Ovary (tissue), 9 donors: ENCODE data around the gene ADAM33. TPM values are rescaled to one million over a fixed set of nuclear protein-coding genes. Genes with fewer than 3 reads are reported as not detected.

Source experiments
- DNase-seq, 5 donors: peaks; one replicate each; pipeline ENCODE4 v3.0.0-alpha.2; 2019 to 2020
- H3K27ac ChIP-seq, 2 donors: fragments of 200-600 bp; one replicate each; pipeline versions ENCODE4 v1.5.1 to v1.8.0; 2019 to 2022
- H3K27me3 ChIP-seq: fragments of 200-600 bp; one replicate; pipeline ENCODE4 v1.8.0; 2022
- H3K36me3 ChIP-seq: fragments of 200-600 bp; sonication (generic); one replicate; pipeline ENCODE4 v1.5.1; 2019
- H3K4me1 ChIP-seq: one replicate; pipeline ENCODE4 v1.8.1; 2013; ENCODE audit warnings: mild to moderate bottlenecking, moderate library complexity; ENCODE audit not compliant: insufficient read depth
- H3K4me3 ChIP-seq: fragments of 200-600 bp; sonication (generic); one replicate; pipeline ENCODE4 v1.5.1; 2017
- H3K9me3 ChIP-seq, 2 donors: fragments of 200-600 bp in 1 of 2; sonication (generic) in 1 of 2; one replicate each; pipeline versions ENCODE4 v1.5.1 to v1.8.1; 2013 to 2019; ENCODE audit warnings: mild to moderate bottlenecking in 1 of 2, moderate library complexity in 1 of 2
- EP300 ChIP-seq: sonication (generic); formaldehyde crosslinking; IDR thresholded peaks from one replicate; pipeline ENCODE4 v1.6.1; 2017; ENCODE audit warnings: antibody characterized with exemption
- POLR2A ChIP-seq: fragments of 450-650 bp; IDR thresholded peaks from one replicate; pipeline ENCODE4 v1.6.1; 2017; ENCODE audit warnings: antibody characterized with exemption, mild to moderate bottlenecking, moderate library complexity
- WGBS, 3 donors: extraction: QIAGEN DNeasy Blood & Tissue Kit in 1 of 3; methylation state at CpG; one replicate each; pipeline versions ENCODE4 v1.1.5 to v1.1.7; 2013 to 2017; 5-methylcytosine and 5-hydroxymethylcytosine counted together
- intact Hi-C, 4 donors: fragments of 100-400 bp; cut with DNase I; formaldehyde crosslinking; loops; one replicate each; pipeline versions ENCODE4 v1.11.0 to v1.15.1; 2022 to 2023
- polyA plus RNA-seq, 2 donors: library from polyadenylated mRNA; stranded (reverse); fragments of 200-250 nt in 1 of 2; fragments of 350-450 nt in 1 of 2; fragmentation: Illumina TruSeq in 1 of 2; extraction: RNeasy Lipid Tissue Mini Kit (QIAGEN cat#74804) in 1 of 2; gene quantifications; one replicate each; pipeline ENCODE4 v1.2.3, GENCODE V29; 2013 to 2014
- total RNA-seq, 7 donors: library from RNA; depleted of rRNA in 2 of 7; stranded (reverse); fragments of >200 nt in 2 of 7; fragmentation: NEBNext Ultra II Directional in 3 of 7; extraction: Animal tissue kit (Norgen Biotek cat#: 25700) in 3 of 7; gene quantifications; one replicate each; pipeline versions ENCODE4 v1.1.0 to v1.2.4, GENCODE V29; 2016 to 2023
- TF ChIP-seq, protein P1 (sequence below), 3 donors: fragments of 450-650 bp in 2 of 3; fragments of 200-600 bp in 1 of 3; IDR thresholded peaks; one replicate each; pipeline versions ENCODE4 v1.5.1 to v1.8.0; 2016 to 2022; ENCODE audit warnings: antibody characterized with exemption in 3 of 3, mild to moderate bottlenecking in 1 of 3
- donor health status: DM: no; HTN: no; CAD: no; lungs with moderate emphysema.
- donor health status: DM: no; HTN: no; CAD: no.
- donor health status: Bipolar disorder and iron deficiency.
- donor health status: DM: yes; HTN: yes; CAD: no.
- donor health status: DM: no; HTN: no; CAD: no.
- donor health status: DM: yes; HTN: yes; CAD: no.

ADAM33 gene
- total and polyA plus RNA-seq, 9 donors: 12.4 to 68.1 (median 26.1) TPM

DNA sequence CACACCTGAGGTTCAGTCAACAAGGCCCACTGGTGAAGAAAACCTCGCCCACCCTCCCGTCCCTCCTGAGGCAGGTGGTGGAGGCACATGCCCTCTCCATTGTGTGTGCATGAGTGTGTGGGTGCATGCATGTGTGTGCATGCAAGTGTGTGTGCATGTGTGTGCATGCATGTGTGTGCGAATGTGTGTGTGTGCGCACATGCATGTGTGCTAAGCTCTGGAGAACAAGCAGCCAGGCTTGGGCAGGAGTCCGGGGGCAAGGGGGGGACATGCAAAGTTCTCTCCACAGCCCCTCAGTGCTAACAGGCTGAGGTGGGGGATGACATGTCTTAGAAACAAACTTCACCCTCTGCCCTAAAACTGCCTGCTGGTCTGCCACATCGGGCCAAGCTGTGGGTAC, 47.6 kb upstream of the ADAM33 start:
- Histone ChIP-seq H3K4me1 (peaks cover 5% of the 10 kb centered on the region), H3K27me3 (no peaks in the 10 kb centered on the region), H3K9me3 (no peaks in the 10 kb centered on the region), H3K36me3 (no peaks in the 10 kb centered on the region), H3K27ac (no peak overlapping the region), H3K4me3 (no peak overlapping the region)
- WGBS, 3 donors: 90 to 94% (median 91%) methylated on average over 6 of the region's 6 CpGs
- no peak for TF ChIP-seq POLR2A
- TF ChIP-seq, protein P1, sequence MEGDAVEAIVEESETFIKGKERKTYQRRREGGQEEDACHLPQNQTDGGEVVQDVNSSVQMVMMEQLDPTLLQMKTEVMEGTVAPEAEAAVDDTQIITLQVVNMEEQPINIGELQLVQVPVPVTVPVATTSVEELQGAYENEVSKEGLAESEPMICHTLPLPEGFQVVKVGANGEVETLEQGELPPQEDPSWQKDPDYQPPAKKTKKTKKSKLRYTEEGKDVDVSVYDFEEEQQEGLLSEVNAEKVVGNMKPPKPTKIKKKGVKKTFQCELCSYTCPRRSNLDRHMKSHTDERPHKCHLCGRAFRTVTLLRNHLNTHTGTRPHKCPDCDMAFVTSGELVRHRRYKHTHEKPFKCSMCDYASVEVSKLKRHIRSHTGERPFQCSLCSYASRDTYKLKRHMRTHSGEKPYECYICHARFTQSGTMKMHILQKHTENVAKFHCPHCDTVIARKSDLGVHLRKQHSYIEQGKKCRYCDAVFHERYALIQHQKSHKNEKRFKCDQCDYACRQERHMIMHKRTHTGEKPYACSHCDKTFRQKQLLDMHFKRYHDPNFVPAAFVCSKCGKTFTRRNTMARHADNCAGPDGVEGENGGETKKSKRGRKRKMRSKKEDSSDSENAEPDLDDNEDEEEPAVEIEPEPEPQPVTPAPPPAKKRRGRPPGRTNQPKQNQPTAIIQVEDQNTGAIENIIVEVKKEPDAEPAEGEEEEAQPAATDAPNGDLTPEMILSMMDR (IDR thresholded peaks at IDR 0.05): no peak
- no peak for TF ChIP-seq EP300
- no peak for DNase-seq
- intact Hi-C loops: no loop called here

DNA sequence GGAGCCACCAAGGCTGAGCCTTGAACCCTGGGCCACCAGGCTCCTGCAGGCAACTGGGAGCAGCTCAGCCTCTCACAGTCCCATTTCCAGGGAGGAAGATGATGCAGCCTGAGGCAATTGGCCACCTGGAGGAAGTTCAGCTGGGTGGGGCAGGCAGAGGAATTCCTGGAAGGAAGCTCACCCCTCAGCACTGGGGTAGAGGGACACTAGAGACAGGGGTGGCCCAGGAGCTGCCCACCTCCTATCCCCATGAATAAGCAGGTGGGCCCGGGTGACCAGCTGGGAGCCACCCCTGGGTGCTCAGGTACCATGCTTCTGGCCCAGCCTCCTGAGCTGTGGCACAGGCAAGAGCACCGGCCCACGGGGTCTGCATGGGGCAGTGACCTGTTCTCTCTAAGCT, 47.1 kb upstream of the ADAM33 start:
- Histone ChIP-seq H3K4me3 (no peak overlapping the region), H3K27ac (no peak overlapping the region), H3K36me3 (no peaks in the 10 kb centered on the region), H3K27me3 (no peaks in the 10 kb centered on the region), H3K4me1 (peaks cover 5% of the 10 kb centered on the region), H3K9me3 (no peaks in the 10 kb centered on the region)
- TF ChIP-seq EP300 (no peak), POLR2A (no peak)
- TF ChIP-seq, protein P1 (IDR thresholded peaks at IDR 0.05): no peak
- WGBS, 3 donors: 86 to 92% (median 87%) methylated on average over 3 of the region's 3 CpGs
- no peak for DNase-seq
- intact Hi-C loops: no loop called here

DNA sequence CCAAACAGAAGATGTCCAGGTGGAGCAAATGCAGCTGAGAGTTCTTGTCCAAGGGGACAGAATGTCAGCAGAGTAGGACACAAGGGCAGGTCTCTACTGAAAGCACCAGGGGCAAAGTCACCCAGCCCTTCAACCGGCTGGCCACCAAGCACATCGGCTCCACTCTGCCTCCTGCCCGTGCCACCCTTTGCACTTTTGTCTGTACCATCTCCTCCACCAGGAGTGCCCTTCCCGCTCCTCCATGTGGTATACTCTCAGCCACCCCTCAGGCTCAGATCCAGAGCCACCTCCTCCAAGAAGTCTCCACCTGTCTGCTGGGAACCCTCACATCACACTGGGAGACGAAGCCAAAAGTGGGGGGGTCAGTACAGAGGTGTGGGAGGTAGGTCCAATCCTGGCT, 46.5 kb upstream of the ADAM33 start:
- H3K27me3 ChIP-seq: no peaks in the 10 kb centered on the region
- intact Hi-C loops: no loop called here
- no peak for DNase-seq
- WGBS, 3 donors: 82 to 98% (median 90%) methylated on average over 5 of the region's 5 CpGs
- H3K36me3 ChIP-seq: no peaks in the 10 kb centered on the region
- no peaks in the 10 kb centered on the region for H3K9me3 ChIP-seq
- H3K4me3 ChIP-seq: no peak overlapping the region
- peak overlapping the region in 1 of 2 donors; percentile 69 for H3K27ac ChIP-seq
- no peak for TF ChIP-seq EP300
- TF ChIP-seq, protein P1 (IDR thresholded peaks at IDR 0.05): no peak
- no peak for TF ChIP-seq POLR2A
- H3K4me1 ChIP-seq: peaks cover 3% of the 10 kb centered on the region

DNA sequence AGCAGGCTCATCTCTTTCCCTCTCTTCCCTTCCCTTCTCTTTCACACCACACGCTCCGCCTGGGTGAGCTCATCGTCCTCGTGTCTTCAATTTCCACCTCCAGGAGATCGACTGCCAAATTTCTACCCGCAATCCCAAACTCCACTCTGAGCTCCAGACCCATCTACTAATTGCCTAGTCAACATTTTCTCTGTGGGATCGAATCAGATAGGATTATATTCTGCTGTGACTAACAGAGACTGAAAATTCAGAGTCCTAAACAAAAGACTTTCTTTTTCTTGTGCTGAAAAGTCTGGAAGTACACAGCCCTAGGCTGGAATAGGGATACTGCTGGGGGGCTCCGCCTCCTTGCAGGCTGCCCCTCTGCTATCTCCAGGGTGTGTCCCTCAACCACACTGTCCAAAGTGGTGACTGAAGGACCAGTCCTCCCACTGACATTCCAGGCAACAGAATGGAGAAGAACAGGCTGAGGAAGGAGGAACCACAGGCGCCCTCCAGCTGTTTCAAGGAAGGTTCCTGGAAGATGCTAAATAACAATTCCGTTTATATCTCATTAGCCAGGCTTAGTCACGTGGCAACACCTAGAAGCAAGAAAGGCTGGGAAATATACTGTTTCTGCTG, 45.7 kb upstream of the ADAM33 start:
- WGBS, 3 donors: 3 to 10% (median 6%) methylated on average over 11 of the region's 11 CpGs
- peak; percentile 6 for TF ChIP-seq POLR2A
- TF ChIP-seq EP300: no peak
- TF ChIP-seq, protein P1 (IDR thresholded peaks at IDR 0.05): no peak
- no peaks in the 10 kb centered on the region for H3K9me3 ChIP-seq
- H3K27me3 ChIP-seq: no peaks in the 10 kb centered on the region
- DNase-seq: peak in 3 of 5 donors; percentile 51 to 70 (median 57)
- H3K27ac ChIP-seq: peak overlapping the region; percentile 45 to 69
- H3K4me3 ChIP-seq: peak overlapping the region; percentile 12
- H3K36me3 ChIP-seq: no peaks in the 10 kb centered on the region
- peaks cover 3% of the 10 kb centered on the region for H3K4me1 ChIP-seq
- intact Hi-C loops: no loop called here
